GDM1 (cell line): ENCODE results near the gene CYP2A13.
"Not testable (repeated sequence)": the region's sequence is repeated elsewhere in the genome, so short reads cannot be mapped to it uniquely, and the experiment has no call there.

Experiments used
- DNase-seq: peaks from one replicate; lab custom pipeline; 2025; lab: John Stamatoyannopoulos, UW

The CYP2A13 gene

GRCh38 chr19:41120929-41121911 is 33.0 kb downstream of the CYP2A13 start:
- peak; percentile 60 for DNase-seq

DNA sequence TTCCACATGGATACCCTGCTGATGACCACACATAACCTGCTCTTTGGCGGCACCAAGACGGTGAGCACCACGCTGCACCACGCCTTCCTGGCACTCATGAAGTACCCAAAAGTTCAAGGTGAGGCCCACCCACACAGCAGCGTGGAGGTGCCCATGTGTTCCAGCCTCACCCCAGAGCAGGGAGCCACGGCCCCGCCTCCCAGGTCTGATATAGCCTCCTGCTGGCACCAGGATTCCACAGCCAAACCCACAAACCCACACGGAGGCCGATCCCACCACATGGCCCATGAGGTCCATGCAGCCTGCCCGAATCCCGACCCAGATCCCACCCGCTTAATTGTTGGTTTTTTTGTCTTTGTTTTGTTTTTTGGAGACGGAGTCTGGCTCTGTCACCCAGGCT is 34.6 kb downstream of the CYP2A13 start:
- DNase-seq, result not testable (repeated sequence)

GRCh38 chr19:41123716-41124294 is 35.6 kb downstream of the CYP2A13 start:
- no peak for DNase-seq

GRCh38 chr19:41126765-41127203 is 38.5 kb downstream of the CYP2A13 start:
- DNase-seq, result not testable (repeated sequence)

- DNase-seq, result not testable (repeated sequence)
Observed at GRCh38 chr19:41127362-41127761, 39.1 kb downstream of the CYP2A13 start.

DNA sequence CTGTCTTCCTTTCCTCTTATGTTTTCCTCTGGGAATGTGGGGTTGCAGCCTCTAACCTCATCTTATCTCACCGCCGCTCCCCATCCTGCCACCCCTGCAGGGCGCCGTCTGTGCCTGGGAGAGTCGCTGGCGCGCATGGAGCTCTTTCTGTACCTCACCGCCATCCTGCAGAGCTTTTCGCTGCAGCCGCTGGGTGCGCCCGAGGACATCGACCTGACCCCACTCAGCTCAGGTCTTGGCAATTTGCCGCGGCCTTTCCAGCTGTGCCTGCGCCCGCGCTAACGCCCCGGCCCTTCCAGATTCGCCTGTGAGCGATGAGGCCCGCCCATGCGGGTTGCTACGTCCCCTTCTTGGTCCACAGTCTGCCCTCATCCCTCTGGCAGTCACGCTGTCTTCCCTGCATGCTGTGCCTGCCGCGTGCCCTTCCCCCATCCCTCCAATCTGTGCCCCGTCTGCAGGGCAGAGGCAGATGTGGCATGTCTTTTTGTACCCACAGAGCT is 39.6 kb downstream of the CYP2A13 start:
- not testable (repeated sequence) for DNase-seq

GRCh38 chr19:41128692-41129091 is 40.4 kb downstream of the CYP2A13 start:
- no peak for DNase-seq

DNA sequence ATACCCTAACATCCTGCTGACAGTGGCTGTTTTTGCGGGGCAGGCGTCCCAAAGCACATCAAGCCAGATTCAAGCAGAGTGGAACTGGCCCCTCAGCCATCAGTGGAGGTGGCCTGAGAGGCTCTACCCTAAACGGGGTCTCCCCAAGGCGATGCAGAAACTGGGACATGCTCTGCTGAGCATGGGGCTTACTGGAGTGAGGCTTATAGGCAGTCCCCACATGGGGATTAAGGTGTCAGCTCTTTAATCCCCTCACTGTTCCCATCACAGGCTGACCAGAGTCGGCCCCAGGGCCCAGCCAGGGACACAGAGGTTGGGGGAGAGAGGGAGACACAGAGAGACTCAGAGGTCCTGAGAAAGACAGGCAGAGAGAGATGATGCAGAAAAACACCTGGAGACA is 42.9 kb downstream of the CYP2A13 start:
- DNase-seq, result no peak

- DNase-seq, result no peak
Observed at GRCh38 chr19:41133260-41133659, 45.0 kb downstream of the CYP2A13 start.

- no peak for DNase-seq
Observed at GRCh38 chr19:41134616-41135015, 46.4 kb downstream of the CYP2A13 start.

DNA sequence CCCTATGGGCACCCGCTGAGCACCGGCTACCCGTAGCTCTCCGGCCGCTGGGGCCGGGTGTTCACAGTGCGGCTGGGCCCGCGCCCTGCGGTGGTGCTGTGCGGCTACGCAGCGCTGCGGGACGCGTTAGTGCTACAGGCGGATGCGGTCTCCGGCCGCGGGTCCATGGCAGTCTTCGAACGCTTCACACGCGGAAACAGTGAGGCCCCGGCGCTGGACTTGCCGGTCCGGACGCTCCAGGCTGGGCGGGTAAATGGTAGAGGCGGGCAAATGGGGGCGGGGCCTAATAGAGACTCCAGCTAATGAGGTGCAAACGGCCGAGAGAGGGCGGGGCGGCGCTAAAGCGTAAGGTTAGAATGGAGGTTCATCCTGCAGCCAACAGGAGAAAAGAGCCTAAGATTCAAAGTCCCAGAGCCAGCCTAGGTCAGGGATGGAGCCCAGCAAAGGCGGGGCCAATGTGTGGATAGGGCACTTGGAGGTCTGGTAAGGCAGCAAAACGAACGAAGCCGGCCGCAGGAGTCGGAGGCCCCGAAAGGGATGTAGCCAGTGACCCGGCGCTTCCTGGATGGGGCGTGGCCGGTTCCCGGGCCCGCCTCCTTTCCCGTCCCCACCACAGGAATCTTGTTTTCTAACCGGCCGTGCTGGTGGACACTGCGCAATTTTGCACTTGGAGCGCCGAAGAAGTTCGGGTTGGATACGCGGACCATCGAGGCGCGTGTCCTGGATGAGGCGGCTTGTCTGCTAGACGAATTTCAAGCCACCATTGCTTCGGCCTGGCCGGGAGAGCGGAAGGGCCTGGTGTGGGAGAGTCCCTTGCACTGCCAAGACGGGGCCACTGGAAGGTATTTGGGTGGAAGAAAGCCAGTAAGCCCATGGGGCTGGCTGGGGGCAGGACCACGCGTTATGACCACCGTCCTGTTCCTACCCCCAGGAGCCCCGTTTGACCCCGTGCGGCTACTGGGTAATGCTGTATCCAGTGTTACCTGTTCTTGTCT is 47.4 kb downstream of the CYP2A13 start:
- DNase-seq, result peak; percentile 25

DNA sequence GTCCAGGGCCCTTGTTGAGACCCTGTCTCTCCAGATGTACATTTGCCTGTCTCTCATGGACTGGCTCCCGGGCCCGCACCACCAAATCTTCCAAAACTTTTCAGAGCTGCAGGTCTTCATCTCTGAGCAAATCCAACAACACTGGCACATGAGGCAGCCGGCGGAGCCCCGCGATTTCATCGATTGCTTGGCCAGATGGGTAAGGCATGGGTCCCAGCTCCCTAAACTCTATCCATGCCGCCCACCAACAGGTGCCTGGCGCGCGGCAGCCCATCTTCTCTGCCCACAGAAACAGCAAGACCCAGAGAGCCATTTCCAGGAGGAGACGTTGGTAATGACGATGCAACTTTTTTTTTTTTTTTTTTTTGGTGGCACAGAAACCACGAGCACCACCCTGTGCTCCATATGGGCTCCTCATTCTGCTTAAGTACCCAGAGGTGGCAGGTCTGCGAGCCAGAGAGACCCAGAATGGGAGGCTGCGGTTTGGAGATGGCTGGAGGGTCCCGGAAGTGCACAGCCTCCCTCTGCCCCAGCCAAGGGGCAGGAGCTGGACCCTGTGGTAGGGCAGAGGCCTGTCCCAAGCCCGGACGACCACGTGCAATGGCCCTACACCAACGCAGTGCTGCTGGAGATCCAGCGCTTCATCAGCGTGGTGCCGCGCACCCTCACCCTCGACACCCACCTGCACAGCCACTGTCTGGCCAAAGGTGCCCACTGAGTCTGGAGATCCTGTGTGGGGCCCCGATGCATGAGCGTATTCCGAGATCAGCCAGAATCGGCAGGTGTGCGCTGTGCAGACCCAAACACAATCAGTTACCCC is 48.6 kb downstream of the CYP2A13 start:
- DNase-seq, result no peak

DNA sequence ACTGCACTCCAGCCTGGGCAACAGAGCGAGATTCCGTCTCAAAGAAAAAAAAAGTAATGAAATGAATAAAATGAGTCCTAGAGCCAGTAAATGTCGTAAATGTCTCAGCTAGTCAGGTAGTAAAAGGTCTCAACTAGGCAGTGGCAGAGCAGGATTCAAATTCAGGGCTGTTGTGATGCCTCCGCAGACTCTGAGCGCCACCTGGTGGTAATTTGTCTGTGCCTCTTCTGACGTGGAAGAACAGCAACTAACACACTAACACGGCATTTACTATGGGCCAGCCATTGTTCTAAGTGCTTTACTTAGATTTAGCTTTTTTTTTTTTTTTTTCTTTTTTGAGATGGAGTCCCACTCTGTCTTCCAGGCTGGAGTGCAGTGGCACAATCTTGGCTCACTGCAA is 56.2 kb downstream of the CYP2A13 start:
- DNase-seq, result peak; percentile 70
